H1 (cell line): Measurements from ENCODE around the gene SPACA9. TPM values are rescaled to one million over a fixed set of nuclear protein-coding genes. Genes with fewer than 3 reads are reported as not detected.

ENCODE experiments used
- CTCF ChIA-PET: fragments of 300-600 bp; sonication (Branson Sonifier 250); formaldehyde crosslinking; loops from one replicate; lab custom pipeline; 2021; ENCODE audit not compliant: partially characterized antibody; lab: Charles Lee
- POLR2A ChIA-PET: fragments of 300-600 bp; sonication (Branson Sonifier 250); formaldehyde crosslinking; loops from one replicate; lab custom pipeline; 2021; ENCODE audit warnings: inconsistent platforms; ENCODE audit not compliant: partially characterized antibody; lab: Charles Lee
- DNase-seq, 2 experiments: peaks; one replicate each; pipeline versions ENCODE4 v3.0.0 to v3.0.0-alpha.2; 2010 to 2022; ENCODE audit warnings: low spot score in 2 of 2, low read depth in 1 of 2, mixed read lengths in 1 of 2
- FAIRE-seq: peaks from 2 replicates; lab custom pipeline; 2011; peaks lifted over from hg19 to GRCh38; lab: Jason Lieb, UNC
- H2AFZ ChIP-seq: 2 replicates; pipeline ENCODE4 v1.8.1; 2012; ENCODE audit warnings: low read length, inconsistent platforms
- H2AK5ac ChIP-seq: 2 replicates; pipeline ENCODE4 v1.6.1; 2013; ENCODE audit warnings: low read depth, low read length
- H2BK120ac ChIP-seq: replicated peaks from 2 replicates; pipeline ENCODE3; 2013; ENCODE audit warnings: low read depth, low read length, inconsistent platforms
- H2BK12ac ChIP-seq: 2 replicates; pipeline ENCODE4 v1.6.1; 2013; ENCODE audit warnings: low read depth, low read length
- H2BK15ac ChIP-seq: 2 replicates; pipeline ENCODE4 v1.6.1; 2013; ENCODE audit warnings: low read length
- H2BK20ac ChIP-seq: 2 replicates; pipeline ENCODE4 v1.6.1; 2013; ENCODE audit warnings: low read length
- H2BK5ac ChIP-seq: 2 replicates; pipeline ENCODE4 v1.6.1; 2013; ENCODE audit warnings: low read depth, low read length
- H3K14ac ChIP-seq: 2 replicates; pipeline ENCODE4 v1.6.1; 2013; ENCODE audit warnings: inconsistent platforms; ENCODE audit not compliant: insufficient read length
- H3K18ac ChIP-seq: 2 replicates; pipeline ENCODE4 v1.6.1; 2013; ENCODE audit warnings: low read length; ENCODE audit errors: extremely low read depth
- H3K23ac ChIP-seq: 2 replicates; pipeline ENCODE4 v1.6.1; 2013; ENCODE audit warnings: inconsistent platforms; ENCODE audit not compliant: insufficient read length
- H3K23me2 ChIP-seq: 2 replicates; pipeline ENCODE4 v1.6.1; 2013; ENCODE audit warnings: low read depth, low read length
- H3K27ac ChIP-seq: 2 replicates; pipeline ENCODE4 v1.6.1; 2011; ENCODE audit warnings: low read depth, low read length, inconsistent platforms
- H3K27me3 ChIP-seq, 4 experiments: replicated peaks in 1 of 4; 1 replicate in 1 of 4; 2 replicates in 3 of 4; pipeline versions ENCODE4 v1.6.1 to v1.8.1; 2011 to 2013; ENCODE audit warnings: low read length in 3 of 4, mild to moderate bottlenecking in 3 of 4, inconsistent platforms in 2 of 4, mixed read lengths in 2 of 4, moderate library complexity in 1 of 4; ENCODE audit not compliant: control insufficient read depth in 3 of 4, insufficient read depth in 3 of 4; ENCODE audit errors: extremely low read depth in 1 of 4
- H3K36me3 ChIP-seq, 4 experiments: 2 replicates each; pipeline versions ENCODE4 v1.6.1 to v1.8.1; 2011 to 2013; ENCODE audit warnings: mild to moderate bottlenecking in 4 of 4, low read length in 3 of 4, moderate library complexity in 2 of 4, control low read depth in 1 of 4, inconsistent platforms in 1 of 4; ENCODE audit not compliant: insufficient read depth in 4 of 4, control insufficient read depth in 2 of 4
- H3K4ac ChIP-seq: replicated peaks from 2 replicates; pipeline ENCODE3; 2013; ENCODE audit warnings: low read length, low read depth, mixed read lengths, inconsistent platforms; ENCODE audit not compliant: insufficient read length
- H3K4me1 ChIP-seq, 4 experiments: replicated peaks in 1 of 4; 1 replicate in 1 of 4; 2 replicates in 3 of 4; pipeline versions ENCODE4 v1.6.1 to v1.8.1; 2011 to 2013; ENCODE audit warnings: low read length in 3 of 4, inconsistent platforms in 2 of 4, mixed read lengths in 1 of 4; ENCODE audit not compliant: insufficient read depth in 4 of 4, control insufficient read depth in 3 of 4
- H3K4me2 ChIP-seq, 2 experiments: 2 replicates each; pipeline versions ENCODE4 v1.6.1 to v1.8.1; 2011 to 2013; ENCODE audit warnings: low read depth in 2 of 2, low read length in 2 of 2, control low read depth in 1 of 2, inconsistent platforms in 1 of 2, mild to moderate bottlenecking in 1 of 2; ENCODE audit not compliant: insufficient read depth in 1 of 2
- H3K4me3 ChIP-seq, 4 experiments: fragments of 200-600, 300-600 bp in 1 of 4; sonication (generic), shearing (Covaris generic), sonication (Bioruptor Twin) in 1 of 4; 2 replicates each; pipeline versions ENCODE4 v1.5.1 to v1.8.1; 2011 to 2016; ENCODE audit warnings: low read length in 4 of 4, low read depth in 3 of 4, control low read depth in 2 of 4, inconsistent platforms in 2 of 4, mild to moderate bottlenecking in 2 of 4, mixed read lengths in 1 of 4, moderate library complexity in 1 of 4; ENCODE audit not compliant: insufficient read depth in 2 of 4; ENCODE audit errors: extremely low read depth in 1 of 4
- H3K56ac ChIP-seq: replicated peaks from 2 replicates; pipeline ENCODE3; 2013; ENCODE audit warnings: low read depth, mild to moderate bottlenecking, mixed read lengths, low read length, inconsistent platforms; ENCODE audit not compliant: insufficient read length
- H3K79me1 ChIP-seq: 2 replicates; pipeline ENCODE4 v1.6.1; 2013; ENCODE audit warnings: low read depth, low read length, control low read depth
- H3K79me2 ChIP-seq, 2 experiments: 2 replicates each; pipeline versions ENCODE4 v1.6.1 to v1.8.1; 2012 to 2013; ENCODE audit warnings: low read length in 2 of 2, mild to moderate bottlenecking in 2 of 2, inconsistent platforms in 1 of 2; ENCODE audit not compliant: insufficient read depth in 2 of 2, control insufficient read depth in 1 of 2
- H3K9ac ChIP-seq, 4 experiments: replicated peaks in 1 of 4; 1 replicate in 1 of 4; 2 replicates in 3 of 4; pipeline versions ENCODE4 v1.6.1 to v1.8.1; 2011 to 2013; ENCODE audit warnings: low read depth in 3 of 4, low read length in 3 of 4, control low read depth in 2 of 4, mild to moderate bottlenecking in 2 of 4, moderate library complexity in 2 of 4, inconsistent platforms in 1 of 4; ENCODE audit errors: extremely low read depth in 1 of 4
- H3K9me3 ChIP-seq, 2 experiments: 2 replicates each; pipeline versions ENCODE4 v1.6.1 to v1.8.1; 2012 to 2013; ENCODE audit warnings: mild to moderate bottlenecking in 2 of 2, moderate library complexity in 2 of 2, control low read depth in 1 of 2, inconsistent platforms in 1 of 2, low read depth in 1 of 2, low read length in 1 of 2, mixed read lengths in 1 of 2; ENCODE audit not compliant: insufficient read depth in 2 of 2
- H4K20me1 ChIP-seq, 2 experiments: replicated peaks in 1 of 2; 2 replicates each; pipeline versions ENCODE3 to v1.8.1; 2011 to 2013; ENCODE audit warnings: inconsistent platforms in 2 of 2, low read length in 2 of 2, mild to moderate bottlenecking in 1 of 2; ENCODE audit not compliant: insufficient read depth in 2 of 2, control insufficient read depth in 1 of 2
- H4K5ac ChIP-seq: 2 replicates; pipeline ENCODE4 v1.6.1; 2013; ENCODE audit warnings: low read length, low read depth, mixed read lengths, inconsistent platforms; ENCODE audit not compliant: insufficient read length
- H4K8ac ChIP-seq: 2 replicates; pipeline ENCODE4 v1.8.0; 2013; ENCODE audit warnings: mild to moderate bottlenecking, moderate library complexity, low read length, inconsistent platforms; ENCODE audit not compliant: insufficient read depth; ENCODE audit errors: extremely low read depth
- H4K91ac ChIP-seq: replicated peaks from 2 replicates; pipeline ENCODE3; 2013; ENCODE audit warnings: low read length, mixed read lengths, inconsistent platforms; ENCODE audit not compliant: insufficient read length
- BCL11A ChIP-seq, 2 experiments: IDR thresholded peaks; one replicate each; pipeline ENCODE4 v1.6.1; 2011; ENCODE audit warnings: low read depth in 2 of 2, low read length in 2 of 2, mild to moderate bottlenecking in 2 of 2
- CHD2 ChIP-seq: IDR thresholded peaks from 2 replicates; pipeline ENCODE4 v1.6.1; 2012; ENCODE audit warnings: low read length, improper control_type of control experiment
- HDAC2 ChIP-seq, 2 experiments: fragments of 300-600 bp in 1 of 2; sonication (generic) in 1 of 2; IDR thresholded peaks; 2 replicates each; pipeline ENCODE4 v1.6.1; 2011 to 2012; ENCODE audit warnings: low read depth in 2 of 2, low read length in 2 of 2, mild to moderate bottlenecking in 2 of 2, moderate library complexity in 2 of 2, borderline replicate concordance in 1 of 2, inconsistent platforms in 1 of 2
- JUND ChIP-seq: IDR thresholded peaks from 2 replicates; pipeline ENCODE4 v1.6.1; 2011; ENCODE audit warnings: mild to moderate bottlenecking, improper control_type of control experiment, low read length
- KDM1A ChIP-seq: fragments of 200-600, 300-600 bp; sonication (generic); IDR thresholded peaks from 2 replicates; pipeline ENCODE4 v1.7.1; 2016; ENCODE audit warnings: mild to moderate bottlenecking, low read length, borderline replicate concordance
- PHF8 ChIP-seq: fragments of 200-600 bp; sonication (generic); conservative IDR thresholded peaks from 2 replicates; pipeline ENCODE4 v1.7.1; 2012; ENCODE audit warnings: low read depth, mild to moderate bottlenecking, inconsistent platforms, low read length, moderate library complexity
- POLR2AphosphoS5 ChIP-seq: IDR thresholded peaks from 2 replicates; pipeline ENCODE4 v1.6.1; 2011; ENCODE audit warnings: low read depth, low read length
- RAD21 ChIP-seq, 2 experiments: IDR thresholded peaks in 1 of 2; conservative IDR thresholded peaks in 1 of 2; 2 replicates each; pipeline ENCODE4 v1.6.1; 2011; ENCODE audit warnings: low read depth in 2 of 2, low read length in 2 of 2, improper control_type of control experiment in 1 of 2, inconsistent platforms in 1 of 2, mild to moderate bottlenecking in 1 of 2, moderate library complexity in 1 of 2
- SAP30 ChIP-seq: fragments of 300-600 bp; sonication (generic); IDR thresholded peaks from 2 replicates; pipeline ENCODE4 v1.7.1; 2012; ENCODE audit warnings: low read length, moderate library complexity, mild to moderate bottlenecking, inconsistent platforms; ENCODE audit not compliant: insufficient read depth, insufficient replicate concordance
- SIRT6 ChIP-seq: IDR thresholded peaks from one replicate; pipeline ENCODE4 v1.7.1; 2012; ENCODE audit warnings: low read length, inconsistent platforms
- TAF1 ChIP-seq: IDR thresholded peaks from 2 replicates; pipeline ENCODE4 v1.6.1; 2011; ENCODE audit warnings: mild to moderate bottlenecking, low read depth, low read length
- TEAD4 ChIP-seq: IDR thresholded peaks from 2 replicates; pipeline ENCODE4 v1.6.1; 2012; ENCODE audit warnings: low read depth, low read length, inconsistent platforms, mixed read lengths
- WGBS, 2 experiments: shearing (Covaris generic) in 1 of 2; methylation state at CpG; one replicate each; pipeline versions ENCODE4 v1.1.6 to v1.1.7; 2013 to 2015; ENCODE audit warnings: low lambda C conversion rate in 2 of 2, mixed read lengths in 2 of 2, inconsistent platforms in 1 of 2, low coverage in 1 of 2, missing lambda C conversion rate in 1 of 2; ENCODE audit not compliant: insufficient replicate concordance in 2 of 2, insufficient coverage in 1 of 2, insufficient read length in 1 of 2; ENCODE audit errors: extremely low coverage in 1 of 2, missing lambda C conversion rate in 1 of 2; 5-methylcytosine and 5-hydroxymethylcytosine counted together
- polyA plus RNA-seq, 7 experiments: library from polyadenylated mRNA; depleted of rRNA in 3 of 7; stranded (reverse) in 5 of 7; unstranded in 2 of 7; fragments of >200 nt in 5 of 7; fragments of 200-250 nt in 2 of 7; gene quantifications; 1 replicate in 5 of 7; 2 replicates in 1 of 7; 4 replicates in 1 of 7; pipeline versions ENCODE4 v1.2.1 to v1.2.3, GENCODE V29; 2011 to 2013; ENCODE audit warnings: missing spikeins in 2 of 7, mixed read lengths in 2 of 7
- total RNA-seq: library from RNA; stranded (reverse); fragmentation: NEBNext Ultra II Directional; extraction: Animal tissue kit (Norgen Biotek cat#: 25700); gene quantifications from 2 replicates; pipeline ENCODE4 v1.2.1, GENCODE V29; 2021

Gene SPACA9
- total and polyA plus RNA-seq, 2 of the 8 experiments (the other 6 are each of a cell fraction or from before 2014, with no cell fraction given): 0.63 to 1.3 TPM

DNA sequence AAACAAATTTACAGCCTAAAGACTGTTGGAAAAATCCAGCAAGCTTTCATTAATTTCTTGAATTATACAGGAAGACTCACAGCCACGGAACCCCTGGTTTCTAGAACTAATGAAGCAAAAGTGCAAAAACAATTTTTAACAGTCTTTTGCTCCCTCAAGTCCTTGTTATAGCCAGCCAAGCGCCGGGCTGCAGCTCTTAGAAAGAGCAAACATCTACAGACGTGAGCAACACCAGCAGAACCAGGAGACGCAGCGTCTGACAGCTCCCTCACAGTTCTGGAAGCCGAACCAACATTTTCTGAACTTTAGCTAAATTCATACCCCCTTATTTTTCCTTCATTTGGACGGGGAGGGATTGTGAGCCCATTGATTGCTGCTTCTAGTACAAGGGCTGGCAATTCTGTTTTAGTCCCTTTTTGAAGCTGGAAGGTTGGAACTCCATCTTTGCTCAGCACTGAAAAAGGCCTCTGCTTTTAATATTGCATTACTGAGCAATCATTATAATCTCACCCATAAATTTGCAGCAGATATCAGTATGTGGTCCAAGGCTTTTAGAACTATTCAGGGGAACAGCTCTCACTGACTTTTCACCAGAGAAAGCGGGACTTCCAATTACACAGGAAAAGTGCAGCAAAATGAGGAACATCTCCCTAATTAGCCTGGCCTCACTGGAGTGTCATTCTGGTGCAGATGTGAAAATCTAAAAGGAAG is 46.4 kb upstream of the SPACA9 start:
- no peak overlapping the region for H2AFZ ChIP-seq
- H3K18ac ChIP-seq: no peak overlapping the region
- 0 out of 2 replicates have a peak, but pooled peaks cover 1% of the 10 kb centered on the region for H3K23me2 ChIP-seq
- H2BK20ac ChIP-seq: no peak overlapping the region
- DNase-seq: no peak
- no peak overlapping the region for H4K91ac ChIP-seq
- no peak overlapping the region for H2BK15ac ChIP-seq
- H3K4me2 ChIP-seq: no peak overlapping the region
- no peak overlapping the region for H3K9ac ChIP-seq
- ChIA-PET CTCF (interaction anchor here (0.9 to 2.3 kb wide), 2 partner anchors 17 to 69 kb away, joined by 3 to 9 read pairs; no protein-coding TSS in a partner anchor), POLR2A (interaction anchor here (1.0 kb wide), 1 partner anchor 25 kb away, joined by 3 read pairs; no protein-coding TSS in a partner anchor)
- H3K36me3 ChIP-seq: no peaks in the 10 kb centered on the region
- FAIRE-seq: no peak
- no peak overlapping the region for H4K8ac ChIP-seq
- H4K20me1 ChIP-seq: no peaks in the 10 kb centered on the region
- no peak overlapping the region for H2BK12ac ChIP-seq
- H2BK5ac ChIP-seq: no peak overlapping the region
- no peak overlapping the region for H4K5ac ChIP-seq
- H3K79me2 ChIP-seq: no peaks in the 10 kb centered on the region
- H3K4me3 ChIP-seq: no peak overlapping the region
- no peak overlapping the region for H3K27ac ChIP-seq
- no peaks in the 10 kb centered on the region for H3K4me1 ChIP-seq
- H3K79me1 ChIP-seq: no peaks in the 10 kb centered on the region
- 72% methylated on average over 9 of the region's 9 CpGs; no CpG with 5 or more reads in 1 of the 2 experiments for WGBS, 2 experiments
- H3K56ac ChIP-seq: no peak overlapping the region
- H3K27me3 ChIP-seq: 0 out of 7 replicates have a peak, but pooled peaks cover 0 to 3% (median 0%) of the 10 kb centered on the region in 4 experiments
- no peak overlapping the region for H3K4ac ChIP-seq
- no peak overlapping the region for H2AK5ac ChIP-seq
- no peak overlapping the region for H3K23ac ChIP-seq
- H3K9me3 ChIP-seq: no peaks in the 10 kb centered on the region
- no peak overlapping the region for H2BK120ac ChIP-seq
- no peak overlapping the region for H3K14ac ChIP-seq
- TF ChIP-seq RAD21 (IDR thresholded peaks at IDR 0.05 in 1 of 2, conservative IDR thresholded peaks at IDR 0.05 in 1 of 2; ENCODE audit: low read depth in 2 of 2, low read length in 2 of 2): no peak
- no peak for TF ChIP-seq BCL11A (IDR thresholded peaks at IDR 0.05; ENCODE audit: low read depth in 2 of 2, low read length in 2 of 2)
- no peak for TF ChIP-seq SIRT6
- TF ChIP-seq PHF8: no peak
- TF ChIP-seq POLR2AphosphoS5: no peak
- no peak for TF ChIP-seq TEAD4
- no peak for TF ChIP-seq CHD2
- TF ChIP-seq HDAC2 (IDR thresholded peaks at IDR 0.05; ENCODE audit: borderline replicate concordance in 1 of 2, low read depth in 2 of 2, low read length in 2 of 2): no peak
- TF ChIP-seq TAF1: no peak
- no peak for TF ChIP-seq SAP30
- TF ChIP-seq KDM1A: no peak
- TF ChIP-seq JUND: no peak
